AML-193 (cell line): ENCODE measurements around the gene TXNRD1.
"Not testable (repeated sequence)": the region's sequence is repeated elsewhere in the genome, so short reads cannot be mapped to it uniquely, and the experiment has no call there.

Source experiments
- DNase-seq, 2 experiments: peaks; one replicate each; lab custom pipeline; 2025; lab: John Stamatoyannopoulos, UW

The TXNRD1 gene

GRCh38 chr12:104372061-104372720, 156.6 kb downstream of the TXNRD1 start:
- DNase-seq: no peak

- DNase-seq: no peak
These were observed 157.2 kb downstream of the TXNRD1 start for GRCh38 chr12:104372721-104373335.

- no peak for DNase-seq
These were observed 158.5 kb downstream of the TXNRD1 start for GRCh38 chr12:104374071-104374470.

- no peak for DNase-seq
These were observed 159.2 kb downstream of the TXNRD1 start for GRCh38 chr12:104374806-104375205.

GRCh38 chr12:104375775-104376174, 160.2 kb downstream of the TXNRD1 start:
- DNase-seq: no peak

- no peak for DNase-seq
These were observed 161.3 kb downstream of the TXNRD1 start for GRCh38 chr12:104376650-104377513.

GRCh38 chr12:104377514-104377812, 161.9 kb downstream of the TXNRD1 start:
- DNase-seq: no peak

GRCh38 chr12:104378427-104378826, 162.8 kb downstream of the TXNRD1 start:
- no peak for DNase-seq

- no peak for DNase-seq
These were observed 165.8 kb downstream of the TXNRD1 start for GRCh38 chr12:104381341-104381730.

- peak; percentile 51 to 62 for DNase-seq
These were observed 166.3 kb downstream of the TXNRD1 start for GRCh38 chr12:104381731-104382480.

GRCh38 chr12:104384141-104384880, 168.7 kb downstream of the TXNRD1 start:
- DNase-seq: no peak

GRCh38 chr12:104385510-104385909, 169.9 kb downstream of the TXNRD1 start:
- DNase-seq: no peak

- no peak for DNase-seq
These were observed 170.9 kb downstream of the TXNRD1 start for GRCh38 chr12:104386461-104386860.

- DNase-seq: no peak
These were observed 171.6 kb downstream of the TXNRD1 start for GRCh38 chr12:104387190-104387589.

GRCh38 chr12:104394086-104394485, 178.5 kb downstream of the TXNRD1 start:
- DNase-seq: not testable (repeated sequence)
